Measurements from ENCODE around the gene VANGL1.

DNA sequence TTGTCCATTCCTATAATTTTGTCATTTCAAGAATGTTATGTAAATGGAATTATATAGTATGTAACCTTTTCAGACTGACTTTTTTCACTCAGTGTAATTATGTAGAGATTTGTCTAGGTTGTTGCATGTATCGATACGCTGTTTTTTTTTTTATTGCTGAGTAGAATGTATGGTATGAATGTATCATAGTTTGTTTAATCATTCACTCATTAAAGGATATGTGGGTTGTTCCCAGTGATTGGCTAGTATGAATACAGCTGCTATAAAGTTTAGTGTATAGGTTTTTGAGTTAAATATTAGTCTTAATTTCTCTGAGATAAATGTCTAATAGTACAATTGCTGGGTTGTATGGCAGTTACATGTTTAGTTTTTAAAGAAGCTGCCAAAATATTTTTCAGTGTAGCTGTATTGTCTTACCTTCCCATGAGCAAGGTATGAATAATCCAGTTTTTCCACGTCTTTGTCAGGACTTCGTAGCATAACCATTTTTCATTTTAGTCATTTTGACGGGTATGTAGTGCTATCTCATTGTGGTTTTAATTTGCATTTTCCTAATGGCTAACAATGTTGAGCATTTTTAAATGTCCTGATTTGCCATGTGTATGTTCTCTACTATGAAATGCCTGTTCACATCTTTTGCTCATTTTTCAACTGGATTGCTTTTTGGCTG, 104.4 kb downstream of the VANGL1 start:
- no peak for TF ChIP-seq POLR2AphosphoS5 (IDR thresholded peaks at IDR 0.05; ENCODE audit: low read depth, low read length)
- TF ChIP-seq TAF1 (IDR thresholded peaks at IDR 0.05; ENCODE audit: low read depth, low read length): no peak
- no peak for TF ChIP-seq SPI1 (IDR thresholded peaks at IDR 0.05; ENCODE audit: low read depth, low read length)
- no peak for TF ChIP-seq POLR2A (IDR thresholded peaks at IDR 0.05; ENCODE audit: low read depth, low read length)
- no peak for TF ChIP-seq POU2F2 (IDR thresholded peaks at IDR 0.05; ENCODE audit: low read depth, low read length)
- no peak for TF ChIP-seq PAX5 (IDR thresholded peaks at IDR 0.05; ENCODE audit: insufficient read depth, low read length, severe bottlenecking)

Data from GM12891 (cell line).